Osteocyte (in vitro differentiated cells): ENCODE results near the gene PLA2R1. TPM values are rescaled to one million over a fixed set of nuclear protein-coding genes. Genes with fewer than 3 reads are reported as not detected.

ENCODE experiments used
- DNase-seq: peaks from one replicate; pipeline ENCODE4 v3.0.0; 2021; ENCODE audit warnings: mixed read lengths; ENCODE audit not compliant: unreplicated experiment; ENCODE audit errors: extremely low spot score
- H3K27ac Mint-ChIP-seq: one replicate; pipeline ENCODE4 v1.8.0; 2021; ENCODE audit warnings: mild to moderate bottlenecking, mixed read lengths; ENCODE audit not compliant: unreplicated experiment
- H3K27me3 Mint-ChIP-seq: one replicate; pipeline ENCODE4 v1.8.0; 2021; ENCODE audit warnings: mixed read lengths; ENCODE audit not compliant: unreplicated experiment
- H3K36me3 Mint-ChIP-seq: one replicate; pipeline ENCODE4 v1.8.0; 2021; ENCODE audit warnings: mixed read lengths; ENCODE audit not compliant: unreplicated experiment
- H3K4me1 Mint-ChIP-seq: one replicate; pipeline ENCODE4 v1.8.0; 2021; ENCODE audit warnings: mixed read lengths; ENCODE audit not compliant: unreplicated experiment
- H3K4me3 Mint-ChIP-seq: one replicate; pipeline ENCODE4 v1.8.0; 2021; ENCODE audit warnings: mild to moderate bottlenecking, moderate library complexity, mixed read lengths; ENCODE audit not compliant: unreplicated experiment
- H3K9me3 Mint-ChIP-seq: one replicate; pipeline ENCODE4 v1.8.0; 2021; ENCODE audit warnings: mixed read lengths; ENCODE audit not compliant: unreplicated experiment
- CTCF ChIP-seq: fragments of 200-600 bp; sonication (generic); IDR thresholded peaks from 2 replicates; pipeline ENCODE4 v1.5.0; 2021; ENCODE audit warnings: antibody characterized with exemption, mild to moderate bottlenecking, moderate library complexity
- total RNA-seq: library from RNA; stranded (reverse); gene quantifications from 2 replicates; pipeline ENCODE4 v1.2.1, GENCODE V29; 2021

The PLA2R1 gene
- total RNA-seq, 1 donor from 2014 or later, result 78.9 TPM

GRCh38 chr2:159921752-159922404, 140.5 kb downstream of the PLA2R1 start:
- Mint-ChIP-seq H3K9me3 (no peaks in the 10 kb centered on the region), H3K36me3 (peaks cover 13% of the 10 kb centered on the region), H3K4me3 (no peak overlapping the region), H3K27me3 (peaks cover 3% of the 10 kb centered on the region), H3K27ac (no peak overlapping the region), H3K4me1 (peaks cover 11% of the 10 kb centered on the region)
- TF ChIP-seq CTCF, result peak; percentile 70
- peak; percentile 88 for DNase-seq

- Mint-ChIP-seq H3K4me1 (no peaks in the 10 kb centered on the region), H3K27ac (no peak overlapping the region), H3K27me3 (peaks cover 3% of the 10 kb centered on the region), H3K4me3 (no peak overlapping the region), H3K9me3 (no peaks in the 10 kb centered on the region), H3K36me3 (no peaks in the 10 kb centered on the region)
- no peak for TF ChIP-seq CTCF
- DNase-seq, result no peak
Observed at GRCh38 chr2:159916511-159916910, 145.9 kb downstream of the PLA2R1 start.

- Mint-ChIP-seq H3K27me3 (no peaks in the 10 kb centered on the region), H3K9me3 (no peaks in the 10 kb centered on the region), H3K36me3 (no peaks in the 10 kb centered on the region), H3K4me1 (no peaks in the 10 kb centered on the region), H3K27ac (no peak overlapping the region), H3K4me3 (no peak overlapping the region)
- DNase-seq, result no peak
- no peak for TF ChIP-seq CTCF
Observed at GRCh38 chr2:159913900-159914299, 148.5 kb downstream of the PLA2R1 start.

- TF ChIP-seq CTCF, result no peak
- no peak overlapping the region for H3K4me3 Mint-ChIP-seq
- H3K9me3 Mint-ChIP-seq, result no peaks in the 10 kb centered on the region
- no peaks in the 10 kb centered on the region for H3K36me3 Mint-ChIP-seq
- no peaks in the 10 kb centered on the region for H3K27me3 Mint-ChIP-seq
- no peaks in the 10 kb centered on the region for H3K4me1 Mint-ChIP-seq
- no peak overlapping the region for H3K27ac Mint-ChIP-seq
- no peak for DNase-seq
Observed at GRCh38 chr2:159912580-159912979, 149.8 kb downstream of the PLA2R1 start.

GRCh38 chr2:159910951-159911350, 151.5 kb downstream of the PLA2R1 start:
- Mint-ChIP-seq H3K27me3 (peaks cover 4% of the 10 kb centered on the region), H3K4me1 (no peaks in the 10 kb centered on the region), H3K27ac (no peak overlapping the region), H3K4me3 (no peak overlapping the region), H3K36me3 (no peaks in the 10 kb centered on the region), H3K9me3 (no peaks in the 10 kb centered on the region)
- no peak for TF ChIP-seq CTCF
- no peak for DNase-seq
